Thoracic aorta (tissue), 2 donors: ENCODE measurements around the gene MAP4K1. TPM values are rescaled to one million over a fixed set of nuclear protein-coding genes. Genes with fewer than 3 reads are reported as not detected.

Source experiments
- ATAC-seq: fragments of 150-250 bp; one replicate; pipeline ENCODE4 v1.8.0; 2017; ENCODE audit warnings: low read depth; ENCODE audit not compliant: insufficient number of reproducible peaks, low FRiP score
- DNase-seq: peaks from one replicate; pipeline ENCODE4 v3.0.0-alpha.2; 2020; ENCODE audit warnings: low spot score
- H3K27ac ChIP-seq, 2 donors: fragments of 200-600 bp; sonication (generic); 1 replicate in 1 of 2; 2 replicates in 1 of 2; pipeline ENCODE4 v1.5.1; 2016; ENCODE audit warnings: mild to moderate bottlenecking in 2 of 2, moderate library complexity in 2 of 2
- H3K27me3 ChIP-seq: fragments of 200-600 bp; sonication (generic); replicated peaks from 2 replicates; pipeline ENCODE4 v1.6.0; 2016; ENCODE audit warnings: mild to moderate bottlenecking; ENCODE audit not compliant: insufficient read depth
- H3K36me3 ChIP-seq: fragments of 200-600 bp; sonication (generic); one replicate; pipeline ENCODE4 v1.5.1; 2016
- H3K4me1 ChIP-seq, 2 donors: fragments of 200-600 bp; sonication (generic); 1 replicate in 1 of 2; 2 replicates in 1 of 2; pipeline versions ENCODE4 v1.5.1 to v1.6.0; 2016; ENCODE audit warnings: low read depth in 2 of 2, mild to moderate bottlenecking in 1 of 2; ENCODE audit not compliant: control insufficient read depth in 1 of 2
- H3K4me3 ChIP-seq: fragments of 200-600 bp; sonication (generic); 2 replicates; pipeline ENCODE4 v1.5.1; 2016; ENCODE audit warnings: mild to moderate bottlenecking
- H3K9me3 ChIP-seq: fragments of 200-600 bp; sonication (generic); 2 replicates; pipeline ENCODE4 v1.5.1; 2016
- CTCF ChIP-seq: fragments of 200-600 bp; sonication (generic); IDR thresholded peaks from one replicate; pipeline ENCODE4 v1.5.1; 2019; ENCODE audit warnings: antibody characterized with exemption
- total RNA-seq, 2 donors: library from RNA; depleted of rRNA; stranded (reverse); fragments of >200 nt; gene quantifications; one replicate each; pipeline versions ENCODE4 v1.1.0 to v1.2.3, GENCODE V29; 2016

Gene MAP4K1
- total RNA-seq, 2 donors from 2014 or later: 4.6 to 33.7 TPM

- TF ChIP-seq CTCF: no peak
- no peak for ATAC-seq
- H3K27ac ChIP-seq: peak overlapping the region; percentile 99 to 100
- H3K4me1 ChIP-seq: peaks cover 85 to 100% of the 10 kb centered on the region in 2 donors
- no peaks in the 10 kb centered on the region for H3K9me3 ChIP-seq
- H3K27me3 ChIP-seq: no peaks in the 10 kb centered on the region
- H3K36me3 ChIP-seq: no peaks in the 10 kb centered on the region
- DNase-seq: no peak
- H3K4me3 ChIP-seq: peak overlapping the region; percentile 56
Measured at GRCh38 chr19:38664503-38665211, 46.9 kb upstream of the MAP4K1 start.

GRCh38 chr19:38663957-38664502, 46.3 kb upstream of the MAP4K1 start:
- DNase-seq (no peak), ATAC-seq (peak; percentile 19)
- peaks cover 81 to 100% of the 10 kb centered on the region in 2 donors for H3K4me1 ChIP-seq
- peak overlapping the region; percentile 56 for H3K4me3 ChIP-seq
- TF ChIP-seq CTCF: no peak
- peak overlapping the region; percentile 99 to 100 for H3K27ac ChIP-seq
- no peaks in the 10 kb centered on the region for H3K27me3 ChIP-seq
- H3K36me3 ChIP-seq: no peaks in the 10 kb centered on the region
- no peaks in the 10 kb centered on the region for H3K9me3 ChIP-seq

- no peak for TF ChIP-seq CTCF
- Histone ChIP-seq H3K4me1 (peaks cover 81 to 98% of the 10 kb centered on the region in 2 donors), H3K9me3 (no peaks in the 10 kb centered on the region), H3K4me3 (peak overlapping the region; percentile 56), H3K36me3 (no peaks in the 10 kb centered on the region), H3K27ac (peak overlapping the region; percentile 99 to 100), H3K27me3 (no peaks in the 10 kb centered on the region)
- DNase-seq (no peak), ATAC-seq (no peak)
Measured at GRCh38 chr19:38663156-38663651, 45.5 kb upstream of the MAP4K1 start.

- Histone ChIP-seq H3K4me3 (peak overlapping the region; percentile 56), H3K9me3 (no peaks in the 10 kb centered on the region), H3K27me3 (no peaks in the 10 kb centered on the region), H3K36me3 (no peaks in the 10 kb centered on the region), H3K4me1 (peaks cover 81 to 98% of the 10 kb centered on the region in 2 donors), H3K27ac (peak overlapping the region; percentile 99 to 100)
- ATAC-seq (no peak), DNase-seq (no peak)
- no peak for TF ChIP-seq CTCF
Measured at GRCh38 chr19:38662537-38663155, 44.9 kb upstream of the MAP4K1 start.

GRCh38 chr19:38661996-38662395, 44.2 kb upstream of the MAP4K1 start:
- TF ChIP-seq CTCF: no peak
- no peaks in the 10 kb centered on the region for H3K36me3 ChIP-seq
- H3K4me3 ChIP-seq: peak overlapping the region; percentile 3
- H3K4me1 ChIP-seq: peaks cover 81 to 98% of the 10 kb centered on the region in 2 donors
- H3K27ac ChIP-seq: peak overlapping the region; percentile 99 to 100
- no peaks in the 10 kb centered on the region for H3K9me3 ChIP-seq
- DNase-seq: no peak
- no peaks in the 10 kb centered on the region for H3K27me3 ChIP-seq
- no peak for ATAC-seq
